ENCODE data around the gene TCP11.

The TCP11 gene

DNA sequence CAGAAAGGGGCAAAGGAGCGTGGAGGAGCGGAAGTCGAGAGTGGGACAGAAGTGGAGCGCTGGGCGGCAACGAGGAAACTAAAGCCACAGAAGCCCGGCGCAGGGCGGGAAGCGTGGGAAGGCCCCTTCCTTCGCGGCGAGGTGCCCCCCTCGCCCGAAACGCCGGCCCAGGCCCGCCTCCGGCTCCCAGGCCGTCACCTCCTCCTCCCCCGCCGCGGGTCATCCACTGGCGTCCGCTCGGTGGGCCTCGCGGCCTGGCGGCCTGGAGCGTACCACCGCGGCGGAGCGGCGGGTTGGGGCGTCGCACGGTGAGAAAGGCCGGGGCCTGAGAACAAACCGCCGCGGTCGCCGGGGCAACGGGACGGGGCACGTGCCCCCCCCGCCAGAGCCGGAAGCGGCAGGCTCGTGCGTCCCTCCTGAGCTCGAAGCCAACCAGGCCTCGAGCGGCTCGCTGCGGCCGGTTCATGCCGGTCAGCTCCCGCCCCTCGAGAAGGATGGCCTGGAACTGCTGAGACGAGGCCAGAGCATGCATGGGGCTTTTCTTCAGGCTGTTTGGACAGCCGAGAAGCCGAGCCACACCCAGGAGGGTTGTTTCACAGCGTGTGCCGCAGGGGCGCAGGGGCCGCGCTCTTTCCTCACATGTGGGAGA lies at the start of gene TCP11:
Gene TCP11 (minus strand): TSS at position 333 of the 649 bp plus-strand sequence. CDS start 469 bp downstream, outside the sequence.
- DNase-seq (ENCODE audit: low spot score): peak; percentile 15

DNA sequence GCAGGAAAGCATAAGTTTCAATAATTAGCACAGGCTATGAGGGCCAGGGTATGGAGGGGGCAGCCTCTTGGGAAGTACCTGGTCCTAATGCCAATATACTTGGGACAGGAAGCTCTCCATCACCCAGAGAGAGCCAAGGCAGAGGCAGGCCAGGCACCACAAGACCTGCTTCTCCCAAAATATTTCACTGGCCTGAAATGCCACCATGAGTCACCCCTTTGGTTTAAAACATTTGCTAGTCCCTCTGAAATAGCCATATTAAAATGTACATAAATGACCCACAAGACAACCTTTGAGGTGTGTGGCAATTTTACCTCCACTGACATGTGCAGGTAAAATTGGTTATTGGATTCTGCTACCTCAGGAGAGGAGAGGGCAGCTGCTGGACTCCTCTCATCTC lies 49.2 kb upstream of the TCP11 start:
- DNase-seq (ENCODE audit: low spot score): no peak

DNA sequence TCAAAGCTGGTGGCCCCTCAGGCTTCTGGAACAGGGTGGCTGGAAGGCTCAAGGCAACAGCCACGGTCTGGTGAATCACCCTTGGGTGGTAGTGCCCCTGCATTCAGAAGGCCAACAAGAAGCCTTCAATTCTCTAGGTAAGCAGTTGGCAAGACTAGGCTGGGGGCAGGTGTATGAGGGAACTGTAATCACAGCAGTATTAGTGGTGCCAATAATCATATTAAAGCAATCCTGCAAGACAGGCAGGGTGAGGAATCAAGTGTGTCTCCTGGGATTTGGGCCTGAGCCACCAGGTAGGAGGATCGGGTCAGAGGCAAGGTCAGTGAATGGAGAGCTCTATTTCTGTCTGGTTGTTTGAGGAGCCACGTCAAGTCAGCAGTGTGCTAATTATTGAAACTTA lies 47.7 kb upstream of the TCP11 start:
- no peak for DNase-seq (ENCODE audit: low spot score)

DNA sequence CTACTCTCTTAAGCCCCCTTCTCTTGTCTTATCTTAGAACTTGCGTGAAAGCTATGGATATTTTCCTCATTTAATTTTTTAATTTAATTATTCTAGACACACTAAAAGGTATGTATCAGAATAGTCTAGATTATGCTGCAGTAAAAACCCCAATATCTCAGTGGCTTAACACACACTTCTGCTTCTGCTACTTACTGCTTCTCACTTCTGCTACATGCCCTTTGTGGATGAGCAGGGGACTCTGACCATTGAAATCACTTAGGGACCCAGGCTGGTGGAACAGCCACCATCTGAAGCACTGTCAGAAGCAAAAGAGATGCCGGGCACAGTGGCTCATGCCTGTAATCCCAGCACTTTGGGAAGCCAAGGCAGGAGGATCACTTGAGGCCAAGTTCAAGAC lies 45.4 kb upstream of the TCP11 start:
- DNase-seq (ENCODE audit: low spot score): no peak

DNA sequence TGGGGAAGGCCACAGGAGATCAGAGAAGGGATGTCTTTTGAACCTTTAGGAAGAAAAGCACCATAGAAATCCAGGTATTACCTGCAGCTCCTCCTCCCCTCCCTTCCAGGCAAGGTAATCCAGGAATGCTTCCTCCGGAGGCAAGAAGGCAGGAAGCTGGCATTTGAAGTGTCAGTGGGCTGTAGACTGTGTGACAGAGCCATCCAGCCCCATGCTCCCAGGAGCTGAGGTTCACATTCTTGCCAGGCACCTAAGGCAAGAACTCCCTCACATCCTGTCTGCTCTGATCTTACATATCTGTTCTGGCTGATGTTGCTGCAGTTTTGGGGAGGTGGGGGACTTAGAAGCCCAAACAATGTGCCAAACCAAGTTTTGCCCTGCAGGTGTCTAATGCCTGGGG lies 44.8 kb upstream of the TCP11 start:
- DNase-seq (ENCODE audit: low spot score): no peak

DNA sequence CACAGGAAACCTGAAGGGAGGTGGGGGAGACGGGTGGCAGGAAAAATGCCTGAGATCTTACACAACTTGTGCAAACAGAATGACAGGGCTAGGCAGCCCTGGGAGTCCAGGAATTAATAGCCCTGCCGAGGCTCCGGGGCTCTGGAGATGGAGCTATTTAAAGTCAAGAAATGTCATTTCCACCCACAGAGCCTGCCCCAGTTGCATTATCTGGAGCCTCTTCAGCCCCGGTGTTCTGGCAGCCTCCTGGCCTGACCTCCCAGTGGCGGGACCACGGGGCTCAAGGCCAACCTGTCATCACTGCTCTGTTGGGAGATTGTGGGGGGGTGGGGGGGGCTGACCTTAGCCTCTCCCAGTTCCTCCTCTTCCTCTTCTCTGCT lies 44.2 kb upstream of the TCP11 start:
- DNase-seq (ENCODE audit: low spot score): no peak

DNA sequence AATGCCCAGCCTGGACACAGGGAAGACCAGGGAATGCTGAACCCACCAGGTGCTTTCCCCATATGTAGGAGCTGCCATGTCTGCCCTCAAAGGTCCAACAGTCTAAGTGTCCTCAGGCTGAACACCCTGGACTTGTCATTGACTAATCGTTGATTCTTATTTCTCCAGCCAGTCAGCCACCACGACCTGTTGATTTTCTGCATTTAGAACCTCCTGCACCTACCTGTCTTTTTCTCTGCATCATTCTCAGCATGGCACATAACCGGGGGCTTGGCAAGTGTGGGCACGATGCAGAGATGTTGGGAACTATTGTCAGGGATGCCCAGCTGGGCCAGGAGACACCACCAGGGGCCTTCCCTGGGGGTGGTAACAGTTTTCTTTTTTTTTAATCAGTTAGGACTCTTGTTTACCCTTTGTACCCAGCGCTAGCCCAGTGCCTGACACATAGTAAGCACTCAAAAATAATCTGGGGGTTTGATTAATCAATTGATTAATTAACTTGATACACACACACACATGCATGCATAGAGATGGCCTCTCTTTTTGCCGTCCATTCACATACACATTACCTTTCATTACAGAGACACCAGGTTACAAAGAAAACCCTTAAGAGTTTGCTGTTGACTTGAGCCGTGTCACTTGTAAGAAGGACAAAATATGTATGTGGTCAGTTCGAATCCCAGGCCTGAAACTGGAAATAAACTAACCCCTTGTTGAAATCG lies 43.6 kb upstream of the TCP11 start:
- no peak for DNase-seq (ENCODE audit: low spot score)

DNA sequence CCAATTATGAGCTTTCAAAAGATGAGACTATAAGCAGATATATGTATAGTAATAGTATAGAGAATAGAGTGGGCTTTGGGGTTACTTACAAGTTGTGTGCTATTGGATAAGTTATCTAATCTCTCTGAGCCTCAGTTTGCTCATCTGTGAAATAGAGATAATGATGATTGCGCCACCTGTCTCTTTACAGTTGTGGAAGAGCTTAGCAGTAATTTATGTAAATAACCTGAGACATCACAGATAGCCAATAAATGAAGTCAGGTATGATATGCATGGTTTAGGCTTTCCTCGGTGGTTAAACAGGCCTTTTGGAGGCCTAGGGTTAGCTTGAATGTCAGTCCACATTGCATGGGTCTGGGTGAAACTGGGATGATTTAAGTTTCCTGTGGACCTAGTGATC lies 42.8 kb upstream of the TCP11 start:
- DNase-seq (ENCODE audit: low spot score): no peak

DNA sequence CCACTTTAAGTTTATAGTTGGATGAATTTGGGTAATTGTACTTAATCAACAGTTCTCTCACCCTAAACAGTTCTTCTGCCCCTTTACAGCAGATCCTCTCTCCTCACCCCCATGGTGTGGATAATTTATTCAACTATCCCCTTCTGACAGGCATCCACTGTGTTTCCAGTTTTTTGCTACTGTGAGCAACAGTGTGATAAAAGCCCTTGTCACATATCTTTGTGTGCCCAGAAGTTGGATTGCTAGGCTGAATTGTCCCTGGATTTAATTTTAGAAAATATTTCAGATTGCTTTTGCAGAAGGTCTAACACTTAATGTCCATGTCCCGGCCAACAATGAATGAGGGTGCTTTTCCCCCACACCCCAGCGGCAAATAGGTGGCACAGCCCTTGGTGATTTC lies 42.1 kb upstream of the TCP11 start:
- DNase-seq (ENCODE audit: low spot score): no peak

DNA sequence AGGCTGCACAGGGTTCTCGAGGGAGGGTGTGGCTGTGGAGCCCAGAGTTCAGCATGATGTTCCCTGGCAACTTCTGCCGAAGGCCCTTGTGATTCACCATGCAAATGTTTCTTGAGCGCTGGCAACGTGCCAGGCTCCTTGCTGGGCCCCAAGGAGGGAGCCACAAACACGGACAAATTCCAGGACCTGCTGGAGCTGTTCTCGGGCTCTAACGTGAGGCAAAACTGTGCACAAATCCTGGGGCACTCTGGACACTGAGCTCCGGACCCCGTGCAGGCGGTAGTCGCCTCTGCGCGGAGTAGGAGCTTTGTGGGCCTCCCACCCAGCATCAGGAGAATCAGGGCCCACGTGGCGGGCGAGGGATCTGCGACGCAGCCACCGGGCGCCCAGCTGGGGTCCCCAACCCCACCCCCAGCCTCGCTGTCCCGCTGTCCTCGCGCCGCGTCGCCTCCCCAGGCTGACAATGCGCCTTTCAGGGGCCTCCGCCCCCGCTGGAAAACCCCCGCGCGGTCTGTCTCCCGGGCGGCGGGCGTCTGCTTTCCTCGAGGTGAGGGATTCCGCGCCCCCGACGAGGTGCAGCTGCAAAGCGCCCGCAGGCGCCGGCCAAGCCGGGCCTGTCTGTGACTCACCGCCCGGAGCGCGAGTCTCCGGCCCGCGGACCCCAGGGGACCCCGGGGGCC lies 40.9 kb upstream of the TCP11 start:
- DNase-seq (ENCODE audit: low spot score): no peak

DNA sequence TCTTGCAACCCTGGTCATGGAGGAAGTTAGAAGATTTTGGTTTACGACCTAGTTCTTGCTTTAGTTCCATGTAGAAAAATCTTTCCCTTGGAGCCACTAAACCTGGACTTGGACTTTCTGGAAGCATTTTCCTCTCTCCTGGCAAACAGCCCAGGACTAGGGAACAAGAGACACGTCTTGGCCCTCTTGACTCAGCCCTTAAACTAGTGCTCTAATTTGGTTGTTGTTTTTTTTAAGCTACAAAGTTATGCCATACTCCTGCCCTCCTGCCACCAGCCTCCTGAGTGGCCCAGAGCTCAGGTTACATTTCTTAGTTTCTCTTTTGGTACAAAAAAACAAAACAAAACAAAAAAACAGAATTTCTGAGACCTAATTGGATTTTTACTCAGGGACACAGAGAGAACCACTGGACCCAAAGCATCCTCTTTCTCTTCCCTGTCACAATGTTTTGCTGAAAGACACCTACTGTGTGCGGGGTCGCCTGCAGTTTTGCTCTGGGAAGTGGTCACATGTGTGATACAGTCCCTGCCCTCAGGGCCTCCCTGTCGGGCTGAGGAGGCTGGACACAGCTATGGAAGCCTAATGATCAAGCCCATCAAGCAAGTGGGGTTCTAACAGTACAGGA lies 40.3 kb upstream of the TCP11 start:
- no peak for DNase-seq (ENCODE audit: low spot score)

DNA sequence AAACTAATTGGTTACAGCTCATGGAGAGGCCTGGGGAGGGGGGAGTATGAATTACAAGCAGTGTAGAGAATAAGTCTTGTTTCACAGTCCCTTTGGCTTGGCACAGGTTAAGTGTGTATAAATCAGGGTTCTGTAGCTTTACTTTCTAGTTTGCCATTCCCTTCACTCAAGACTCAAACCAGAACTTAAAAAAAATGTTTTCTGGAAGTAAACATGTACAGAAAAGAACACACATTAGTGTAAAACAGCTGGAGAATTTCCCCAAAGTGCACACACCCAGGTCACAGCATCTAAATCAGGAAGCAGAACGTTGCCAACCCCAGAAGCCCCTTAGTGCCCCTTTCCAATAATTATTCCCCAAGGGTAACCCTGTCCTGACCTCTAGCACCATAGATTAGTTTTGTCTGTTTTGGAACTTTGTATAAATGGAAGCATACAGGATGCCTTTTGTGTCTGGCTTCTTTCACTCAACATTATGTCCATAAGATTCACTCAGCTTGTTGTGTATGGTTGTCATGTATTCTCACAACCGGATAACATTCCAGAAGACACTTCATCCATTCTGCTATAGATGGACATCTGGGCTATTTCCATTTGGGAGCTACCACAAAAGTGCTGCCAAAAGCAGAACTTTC lies 38.9 kb upstream of the TCP11 start:
- no peak for DNase-seq (ENCODE audit: low spot score)

DNA sequence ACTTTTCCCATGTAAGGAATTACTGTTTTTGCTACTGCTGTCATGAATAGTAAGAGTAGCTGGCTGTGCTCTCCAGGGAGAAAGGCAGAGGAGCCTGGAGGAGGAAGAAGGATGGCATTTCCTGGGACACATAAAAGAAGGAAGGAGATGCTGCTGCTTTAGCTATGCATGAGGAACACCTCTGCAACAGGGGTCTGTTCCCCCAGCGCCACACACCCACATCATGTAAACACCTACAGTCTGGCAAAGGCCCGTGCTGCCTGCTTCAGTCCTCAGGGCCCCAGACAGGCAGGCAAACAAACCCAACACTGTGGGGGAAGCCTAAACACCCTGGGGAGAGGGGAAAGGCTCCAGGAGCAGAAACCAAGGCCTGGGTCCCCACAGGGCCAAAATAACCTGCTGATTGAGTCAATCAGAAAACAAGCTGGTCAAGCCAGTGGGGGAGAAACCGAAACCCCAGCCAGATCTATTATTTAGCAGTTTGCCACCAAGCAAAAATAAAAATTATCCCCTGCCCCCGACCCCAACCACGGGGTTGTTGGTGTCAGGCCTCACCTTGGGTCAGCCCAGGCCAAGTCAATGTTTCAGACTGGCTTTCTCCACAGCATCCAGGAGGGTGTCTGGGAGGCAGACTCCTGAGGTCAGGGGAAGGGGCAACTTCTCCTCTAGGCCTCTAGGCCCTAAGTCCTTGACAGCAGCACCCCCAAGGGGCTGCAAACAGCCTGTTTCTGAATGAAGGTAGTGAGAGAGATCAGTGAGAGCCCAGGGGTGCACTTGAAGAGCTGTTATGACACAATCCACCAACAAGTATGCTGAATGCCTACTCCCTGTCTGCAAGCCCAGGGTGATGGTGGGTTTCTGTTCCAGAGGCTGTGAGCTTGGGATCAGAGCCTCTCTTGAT lies 38.0 kb upstream of the TCP11 start:
- no peak for DNase-seq (ENCODE audit: low spot score)

DNA sequence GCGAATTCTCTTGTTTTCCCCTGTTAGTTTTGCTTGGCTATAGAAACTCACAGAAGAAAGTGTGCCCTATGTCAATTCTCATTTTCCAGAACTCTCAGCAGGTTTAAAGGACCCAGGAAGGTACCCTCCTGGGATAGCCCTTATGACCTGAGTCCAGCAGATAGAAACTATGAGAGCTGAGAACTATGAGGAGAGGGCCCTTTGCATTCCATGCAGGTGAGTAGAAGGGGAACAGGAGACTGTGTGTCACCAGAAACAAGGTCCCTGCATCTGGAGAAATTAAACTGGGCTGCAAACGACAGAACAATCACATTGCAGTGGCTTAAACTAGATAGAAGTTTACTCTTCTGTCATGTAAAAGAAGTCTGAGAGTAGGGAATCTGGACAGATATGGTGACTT lies 36.9 kb upstream of the TCP11 start:
- DNase-seq (ENCODE audit: low spot score): no peak

DNA sequence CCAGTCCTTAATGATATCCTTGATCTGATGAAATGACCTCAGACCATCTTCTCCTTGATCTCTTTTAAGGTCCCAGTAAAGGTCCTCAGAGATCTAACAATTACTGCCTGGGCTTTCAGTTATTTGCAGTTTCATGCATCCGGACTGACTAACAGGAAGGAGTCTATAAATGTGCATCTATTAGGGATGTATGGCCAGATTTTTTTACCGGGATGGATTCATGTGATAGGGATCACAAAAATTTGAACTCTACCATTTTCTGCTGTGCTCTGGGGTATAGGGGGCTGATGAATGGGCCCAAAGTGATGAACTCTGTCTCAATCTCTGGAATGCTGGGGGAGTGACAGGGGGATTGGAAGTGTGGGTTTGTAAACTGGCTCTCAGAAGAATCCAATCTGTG lies 36.5 kb upstream of the TCP11 start:
- DNase-seq (ENCODE audit: low spot score): no peak

DNA sequence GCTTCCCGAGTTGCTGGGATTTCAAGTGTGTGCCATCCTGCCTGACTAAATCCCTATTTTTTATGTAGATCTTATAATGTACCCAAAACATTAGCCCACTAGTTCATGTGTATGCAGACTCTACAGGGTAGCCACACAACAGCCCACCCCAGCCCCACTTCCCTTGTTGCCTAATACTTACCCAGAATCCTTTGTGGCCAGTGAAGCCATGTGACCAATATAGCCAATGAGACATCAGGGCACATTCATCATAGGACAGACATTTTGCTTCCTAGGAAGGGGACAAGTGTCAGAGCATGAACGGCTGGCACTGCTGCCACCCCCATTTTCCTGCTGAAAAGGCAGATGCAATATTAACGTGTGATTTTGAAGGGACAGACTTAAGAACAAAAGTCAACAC lies 36.0 kb upstream of the TCP11 start:
- DNase-seq (ENCODE audit: low spot score): no peak

DNA sequence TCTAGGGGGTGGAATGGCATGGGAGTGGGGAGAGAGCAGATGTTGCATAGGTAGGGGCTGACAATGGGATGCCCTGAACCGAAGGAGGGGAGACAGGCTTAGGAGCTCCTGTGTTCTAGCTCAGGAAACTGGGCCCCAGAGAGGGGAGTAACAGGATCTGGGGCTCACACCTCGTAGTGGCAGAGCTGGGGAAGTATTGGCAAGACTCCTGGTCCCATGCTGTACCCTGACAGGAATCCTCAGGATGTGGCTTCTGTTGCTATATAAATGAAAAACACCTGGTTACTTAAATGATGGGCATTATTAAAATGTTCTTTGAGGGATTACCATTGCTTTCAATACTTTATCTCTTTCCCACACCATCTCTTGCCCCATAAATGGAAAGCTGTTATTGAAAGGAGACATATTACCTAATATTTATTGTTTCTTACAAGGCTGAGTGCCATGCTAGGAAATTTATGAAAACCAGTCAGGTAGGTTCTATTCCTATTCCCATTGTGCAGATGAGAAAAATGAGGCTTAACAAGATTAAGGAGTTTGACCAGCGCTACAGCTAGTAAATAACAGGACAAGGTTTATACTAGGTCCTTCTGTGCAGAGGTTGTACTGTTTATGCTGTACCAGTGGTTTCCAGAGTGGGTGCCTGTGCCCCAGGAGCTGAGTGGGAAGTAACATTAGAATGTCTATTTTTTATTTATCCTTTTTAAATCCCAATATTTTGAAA lies 35.3 kb upstream of the TCP11 start:
- DNase-seq (ENCODE audit: low spot score): no peak

DNA sequence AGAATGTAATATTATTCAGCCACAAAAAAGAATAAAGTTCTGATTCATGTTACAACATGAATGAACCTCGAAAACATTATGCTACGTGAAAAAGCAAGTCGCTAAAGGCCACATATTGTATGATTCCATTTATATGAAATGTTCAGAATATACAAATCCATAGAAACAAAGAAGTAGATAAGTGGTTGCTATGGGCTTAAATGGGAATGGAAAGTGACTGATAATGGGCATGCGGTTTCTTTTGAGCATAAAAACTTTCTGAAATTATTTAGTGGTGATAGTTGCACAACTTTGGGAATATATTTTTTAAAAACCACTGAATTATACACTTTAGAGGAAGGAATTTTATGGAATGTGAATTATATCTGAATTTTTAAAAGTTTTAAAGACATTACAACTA lies 33.4 kb upstream of the TCP11 start:
- no peak for DNase-seq (ENCODE audit: low spot score)

DNA sequence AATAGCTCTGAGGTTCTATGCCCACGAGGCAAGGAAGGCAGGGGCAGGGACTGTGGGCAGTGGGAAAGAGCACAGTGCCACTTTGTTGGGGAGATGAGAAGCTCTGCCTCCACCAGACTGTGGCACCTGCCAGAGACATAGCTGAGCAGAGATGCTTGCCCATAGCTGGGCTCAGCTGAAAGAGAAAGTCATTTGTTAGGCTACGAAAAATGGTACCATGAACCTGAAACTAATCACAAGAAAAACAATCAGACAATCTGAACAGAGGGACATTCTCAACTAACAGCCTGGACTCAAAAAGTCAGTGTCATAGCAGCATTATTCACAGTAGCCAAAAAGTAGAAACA lies 32.9 kb upstream of the TCP11 start:
- no peak for DNase-seq (ENCODE audit: low spot score)

DNA sequence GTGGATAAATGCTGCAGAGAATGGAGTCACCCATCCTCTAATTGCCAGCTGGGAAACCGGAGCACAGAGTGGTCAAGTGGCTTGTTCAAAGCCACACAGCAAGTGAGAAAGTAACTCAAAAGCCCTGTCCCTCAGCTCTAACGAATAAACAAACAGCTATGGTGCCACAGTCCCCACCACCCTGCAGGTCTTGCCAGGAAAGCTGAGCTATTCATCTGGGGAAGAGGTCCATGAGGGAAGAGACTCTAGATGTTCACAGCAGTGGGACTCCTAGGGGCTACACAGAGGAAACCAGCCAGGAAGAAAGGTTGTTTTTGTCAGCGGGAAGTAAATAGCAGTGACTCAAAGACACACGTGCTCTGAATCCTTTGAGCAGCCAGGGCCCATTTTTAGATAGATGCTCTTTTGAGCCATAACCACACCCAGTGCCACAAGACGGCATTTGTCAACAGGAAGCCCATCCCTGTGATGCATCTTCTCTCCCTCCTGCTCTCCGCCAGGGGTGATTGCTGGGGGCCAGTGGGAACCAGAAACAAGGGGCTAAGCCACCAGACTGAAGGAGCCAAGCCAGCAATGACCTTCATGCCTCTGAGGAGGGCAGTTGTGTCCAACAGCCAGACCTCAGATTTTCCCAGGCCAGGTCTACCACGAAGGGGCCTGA lies 32.4 kb upstream of the TCP11 start:
- no peak for DNase-seq (ENCODE audit: low spot score)

Data from activated CD4-positive, alpha-beta T cell treated with anti-CD3 and anti-CD28 coated beads, Interleukin-2, Interleukin-4, amounts not matched to agents 100 ng/mL and 50 ng/mL, durations not matched to agents 16 hours and 8 hours (primary cell).